Activated T-cell treated with anti-CD3 and anti-CD28 coated beads for 1 hour (primary cell): ENCODE results near the gene HAND2.

Experiments
- DNase-seq: peaks from one replicate; pipeline ENCODE4 v3.0.0-alpha.2; 2020; ENCODE audit warnings: low read depth

The HAND2 gene

DNA sequence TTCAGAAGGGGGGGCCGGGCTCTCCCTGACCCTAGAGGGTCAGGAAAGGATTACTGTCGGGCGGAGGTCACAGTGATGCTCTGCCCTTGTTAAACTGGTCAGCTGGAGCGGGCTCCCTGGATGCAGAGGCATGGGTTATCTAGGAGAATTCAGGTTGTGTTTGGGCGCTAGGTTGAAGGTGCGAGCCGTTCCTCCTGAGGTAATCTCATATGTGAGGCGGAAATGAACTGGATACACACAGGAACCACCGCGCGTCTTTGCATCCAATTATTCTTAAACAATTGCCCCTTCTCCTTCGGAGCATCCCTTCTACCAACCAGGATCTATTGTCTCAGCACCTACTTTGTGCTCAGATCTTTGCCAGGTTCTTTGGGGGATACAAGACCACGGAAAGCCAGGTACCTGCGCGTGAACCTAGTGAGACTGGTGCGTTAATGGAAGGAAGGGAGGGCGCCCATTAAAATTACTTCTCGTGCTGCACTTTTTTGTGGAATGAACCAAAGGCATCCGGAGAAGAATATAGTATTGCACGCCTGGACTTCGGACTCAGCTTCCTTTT lies 28.4 kb downstream of the HAND2 start:
- DNase-seq: no peak

DNA sequence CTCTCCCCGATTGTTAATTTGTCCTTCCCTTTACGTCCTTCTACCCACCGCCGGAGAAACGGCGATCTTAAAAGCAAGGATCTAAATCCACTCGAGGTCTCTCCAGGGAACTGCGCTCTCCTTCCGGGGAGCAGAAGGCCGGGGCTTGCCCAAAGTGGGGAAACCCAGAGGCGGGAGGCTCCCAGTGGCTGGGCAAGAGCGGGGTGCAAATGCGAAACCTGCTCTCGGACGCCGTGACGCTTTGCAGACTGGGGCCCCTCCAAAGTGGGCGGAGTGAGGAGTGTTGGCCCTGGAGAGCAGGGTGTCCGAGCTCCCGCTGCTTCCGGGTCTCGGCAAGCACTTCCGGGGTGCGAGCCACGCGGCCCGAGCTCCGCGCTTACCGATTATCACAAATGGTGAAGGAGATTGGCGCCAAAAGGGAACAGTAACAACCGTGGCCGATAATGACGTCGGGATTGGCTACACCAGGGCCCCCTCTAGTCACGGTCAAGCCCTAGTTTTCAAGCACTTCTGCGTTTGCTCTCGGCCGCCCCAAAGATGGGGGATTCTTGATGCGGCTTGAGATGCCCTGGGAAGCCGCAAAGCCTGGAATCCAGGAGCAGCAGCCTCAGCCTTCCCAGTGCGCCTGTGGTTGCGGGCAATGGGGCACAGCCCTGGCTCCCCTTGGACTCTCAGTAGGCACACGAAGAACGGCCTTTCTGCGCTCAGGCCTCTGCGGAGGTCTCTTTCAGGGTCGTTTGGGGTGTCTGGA lies 29.0 kb downstream of the HAND2 start:
- no peak for DNase-seq

DNA sequence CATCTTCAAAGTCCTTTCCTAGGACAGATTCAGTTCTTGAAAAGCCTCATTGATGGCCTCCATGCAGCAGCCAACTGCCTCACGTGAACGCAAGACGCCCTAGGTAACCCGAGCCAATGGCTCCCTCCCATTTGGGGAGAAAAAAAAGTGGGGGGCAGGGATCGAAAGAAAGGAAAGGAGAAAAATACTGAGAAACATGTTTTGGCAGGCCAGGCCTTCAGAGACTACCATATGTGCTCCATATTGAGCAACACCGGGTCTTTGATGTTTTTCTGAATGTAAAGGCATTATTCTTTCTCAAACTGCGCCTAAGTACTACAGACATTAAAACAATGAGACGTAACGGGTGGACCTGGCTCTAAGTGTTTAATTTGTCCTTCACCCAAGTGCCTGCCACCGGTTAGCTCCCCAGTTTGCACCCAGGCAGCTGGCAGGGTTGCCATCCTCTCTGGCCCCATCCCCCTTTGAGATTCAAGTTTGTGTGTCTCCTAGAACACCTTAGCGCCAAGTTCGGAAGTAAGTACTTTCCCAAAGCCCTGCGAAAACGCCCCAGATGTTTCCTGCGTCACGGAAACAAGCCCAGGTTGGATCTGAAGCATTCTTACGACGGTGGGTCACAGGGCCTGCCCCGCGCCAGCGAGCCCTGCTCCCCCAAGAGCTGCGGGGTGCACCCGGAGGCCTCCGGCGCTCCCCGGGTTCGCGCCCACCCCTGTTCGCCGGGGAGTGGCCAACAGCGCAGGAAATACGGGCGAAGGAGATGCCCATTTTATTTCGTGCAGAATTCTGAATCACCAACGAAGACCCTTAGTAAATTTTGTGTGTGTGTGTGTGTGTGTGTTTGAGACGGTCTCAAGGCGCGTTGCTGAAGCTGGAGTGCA lies 30.1 kb downstream of the HAND2 start:
- DNase-seq: no peak

DNA sequence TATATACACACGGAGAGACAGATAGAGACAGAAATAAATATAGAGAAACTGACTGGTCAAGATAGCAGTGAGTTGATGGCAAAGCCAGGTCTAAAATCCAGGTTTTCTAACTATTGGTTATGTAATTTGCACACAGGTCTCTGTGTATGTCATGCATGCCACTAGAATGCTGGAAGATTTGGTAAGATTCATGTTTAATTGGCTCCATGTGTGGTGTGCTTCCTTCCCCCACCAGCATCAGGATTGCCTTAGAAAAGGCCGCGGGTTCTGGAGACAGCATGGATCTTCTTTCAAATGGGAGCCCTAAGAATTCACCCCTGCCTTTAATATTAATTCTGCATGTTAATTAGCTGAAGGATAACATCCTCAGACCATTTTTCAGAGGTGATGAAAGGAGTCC lies 31.3 kb downstream of the HAND2 start:
- no peak for DNase-seq

DNA sequence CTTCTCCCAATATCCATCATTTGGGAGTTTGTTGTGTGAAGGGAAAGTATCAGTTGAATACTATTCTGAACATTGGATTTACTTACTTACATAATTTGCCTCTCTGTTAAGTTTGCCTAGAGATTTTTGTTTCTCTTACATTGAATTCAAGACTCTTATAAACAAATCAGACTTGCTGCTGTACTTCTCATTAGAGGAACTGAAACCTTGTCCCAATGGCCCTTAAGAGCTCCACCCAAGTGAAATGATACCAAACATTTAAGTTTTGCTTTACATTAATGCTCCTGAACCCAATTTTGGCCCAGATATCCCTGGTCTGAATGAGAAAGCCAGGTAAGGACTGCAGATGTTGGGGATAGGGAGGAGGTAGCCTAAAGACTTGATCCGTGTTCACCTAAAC lies 32.0 kb downstream of the HAND2 start:
- no peak for DNase-seq

DNA sequence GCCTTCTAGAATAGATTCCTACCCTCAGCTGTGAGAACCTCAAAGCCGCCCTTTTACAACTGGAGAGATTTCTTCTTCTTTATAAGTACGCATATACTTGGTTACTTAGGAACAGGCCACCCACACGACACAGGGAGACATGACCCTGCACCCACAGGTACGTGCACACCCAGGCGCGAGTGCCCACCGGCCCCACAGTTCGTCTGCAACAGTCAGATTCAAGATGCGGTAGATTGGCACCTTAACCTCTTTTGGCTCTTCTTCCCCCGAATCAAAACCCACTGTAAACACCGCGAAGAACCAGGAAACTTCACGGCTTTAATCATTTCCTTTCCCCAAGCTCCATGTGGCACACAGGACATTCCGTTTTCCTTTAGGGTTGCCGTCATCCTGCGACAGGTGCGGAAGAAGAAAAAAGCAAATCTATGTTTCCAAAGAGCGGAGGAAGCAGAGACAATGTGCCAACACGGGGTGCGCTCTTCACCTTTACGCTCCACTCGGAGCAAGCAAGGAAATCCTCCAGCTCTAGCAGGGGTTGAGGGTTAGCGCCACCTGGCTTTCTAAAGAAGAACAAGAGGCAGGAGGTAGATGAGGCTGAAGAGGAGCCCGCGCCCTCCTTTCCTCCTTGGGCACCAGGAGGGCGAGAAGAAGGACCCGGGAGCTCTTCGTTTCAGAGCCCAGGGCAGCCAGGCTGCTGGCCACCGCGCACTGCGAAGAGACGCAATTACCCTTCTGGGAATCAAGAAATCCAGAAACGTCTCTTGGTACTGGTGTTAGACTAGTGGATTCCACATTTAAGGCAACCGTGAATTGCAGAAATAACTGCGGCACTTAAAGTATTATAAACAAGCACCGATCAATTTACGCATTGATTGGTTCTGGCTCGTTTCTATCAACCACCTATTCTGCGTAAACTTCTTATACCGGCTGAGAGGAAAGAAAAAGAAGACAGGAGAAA lies 35.7 kb downstream of the HAND2 start:
- peak; percentile 29 for DNase-seq

DNA sequence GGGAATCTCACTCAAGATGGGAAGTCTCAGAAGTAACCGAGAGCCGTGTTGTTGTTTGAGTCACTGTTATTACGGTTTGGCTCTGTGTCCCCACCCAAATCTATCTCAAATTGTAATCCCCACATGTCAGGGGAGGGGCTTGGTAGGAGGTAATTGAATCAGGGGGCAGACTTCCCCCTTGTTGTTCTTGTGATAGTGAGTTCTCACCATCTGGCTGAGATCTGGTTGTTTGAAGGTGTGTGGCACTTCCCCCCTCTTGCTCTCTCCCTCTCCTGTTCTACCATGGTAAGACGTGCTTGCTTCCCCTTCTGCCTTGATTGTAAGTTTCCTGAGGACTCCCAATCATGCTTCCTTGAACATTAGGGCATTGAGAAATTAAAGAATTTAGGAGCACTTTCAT lies 37.0 kb downstream of the HAND2 start:
- no peak for DNase-seq

DNA sequence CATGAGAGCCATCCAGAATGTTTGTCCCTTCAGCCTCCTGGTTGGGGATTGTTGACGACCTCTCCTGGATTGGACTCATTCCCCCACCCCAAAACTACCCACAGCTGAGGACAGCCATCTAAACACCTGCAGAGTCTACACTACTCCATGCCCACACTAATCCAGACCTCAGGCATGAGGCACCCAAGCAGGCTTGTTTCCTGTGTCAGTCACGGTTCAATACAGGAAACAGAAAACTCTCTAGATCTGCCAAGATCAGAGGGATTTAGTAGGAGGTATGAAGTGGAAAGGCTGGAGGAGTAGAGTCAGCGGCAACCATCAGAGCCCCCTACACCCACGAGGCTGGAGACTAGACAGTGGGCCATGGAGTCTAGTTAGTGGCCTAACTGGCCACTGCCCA lies 37.7 kb downstream of the HAND2 start:
- no peak for DNase-seq

DNA sequence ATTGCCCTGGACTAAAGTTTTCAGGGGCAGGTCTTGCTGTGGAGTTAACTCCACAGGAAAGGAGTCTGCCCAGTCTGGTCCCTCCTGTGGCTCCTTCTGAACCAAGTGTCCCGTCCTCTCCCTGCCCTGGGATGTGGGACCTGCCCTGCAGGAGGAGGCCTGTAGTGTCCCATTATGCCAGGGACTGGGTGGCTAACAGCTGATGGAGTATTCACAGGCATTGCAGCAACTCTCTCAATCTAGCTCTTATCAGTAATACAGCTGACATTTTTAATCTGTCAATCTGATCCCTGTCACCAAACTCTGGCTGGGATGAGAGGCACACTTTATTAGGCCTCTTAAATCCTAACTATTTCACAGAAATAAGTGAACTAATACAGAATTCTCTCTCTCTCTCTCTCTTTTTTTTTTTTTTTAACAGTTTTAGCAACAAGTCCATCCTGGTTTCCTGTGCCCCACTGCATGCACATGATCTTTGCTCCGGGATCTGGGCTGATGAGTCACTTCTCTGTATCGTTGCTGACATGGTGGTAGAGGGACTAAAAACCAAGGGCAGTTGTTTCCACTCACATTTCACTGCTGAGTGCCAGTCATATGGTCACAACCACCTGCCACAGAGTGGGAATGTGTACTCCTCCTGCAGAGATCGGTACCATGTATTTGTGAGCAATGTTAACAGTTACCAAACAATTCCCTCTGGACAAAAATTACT lies 39.1 kb downstream of the HAND2 start:
- no peak for DNase-seq

DNA sequence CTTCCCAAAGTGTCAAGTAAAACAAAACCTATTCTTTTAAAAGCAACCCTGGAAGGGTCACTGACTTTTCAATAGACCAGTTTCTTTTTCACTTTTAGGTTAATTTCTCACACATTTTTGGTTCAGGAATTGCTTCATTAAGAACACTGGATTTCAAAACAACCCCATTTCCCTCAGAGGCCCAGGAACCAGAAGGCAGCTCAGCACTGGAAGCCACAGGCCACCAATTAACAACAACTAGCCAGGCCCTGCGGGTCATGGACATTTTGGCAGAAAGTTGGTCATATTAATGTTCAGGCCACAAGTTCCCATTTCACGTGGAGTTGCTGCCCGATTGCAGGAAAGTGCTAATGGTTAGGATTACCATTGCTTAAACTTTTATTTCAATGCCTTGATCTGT lies 39.8 kb downstream of the HAND2 start:
- DNase-seq: no peak

DNA sequence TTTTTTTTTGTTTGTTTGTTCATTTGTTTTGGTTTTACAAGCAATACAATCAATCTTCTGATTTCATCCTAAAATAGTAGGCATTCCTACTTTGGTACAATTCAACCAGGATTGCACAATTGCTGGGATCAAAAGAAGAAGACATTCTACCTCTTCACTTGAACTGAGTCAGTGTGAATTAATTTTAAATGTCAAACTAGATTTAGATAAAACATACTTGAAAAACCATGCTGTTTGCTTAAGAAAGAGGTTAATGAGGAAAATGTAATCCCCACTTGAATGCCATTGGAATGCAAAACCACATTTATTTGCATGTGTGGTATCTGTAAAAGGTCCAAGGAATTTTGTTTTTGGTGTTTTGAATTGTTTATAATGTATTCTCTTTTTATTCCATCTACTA lies 40.5 kb downstream of the HAND2 start:
- no peak for DNase-seq

DNA sequence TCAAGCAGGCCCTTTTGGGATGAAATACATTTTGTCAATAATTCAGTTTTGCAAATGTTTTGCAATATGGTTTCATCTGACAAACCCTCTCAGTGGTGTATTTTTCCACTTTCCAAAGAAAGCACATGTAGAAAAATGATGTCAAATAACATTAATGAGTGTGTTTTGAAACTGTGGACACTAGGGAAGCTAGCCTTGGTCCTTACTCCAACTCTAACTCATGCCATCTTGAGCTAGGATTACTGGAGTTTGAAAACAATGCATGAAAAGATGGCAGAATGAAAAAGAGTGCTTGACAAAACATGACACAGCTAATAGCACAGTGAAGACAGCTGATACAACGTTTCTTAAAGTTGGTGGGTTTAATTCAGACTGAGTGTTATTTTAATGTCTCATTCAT lies 41.4 kb downstream of the HAND2 start:
- DNase-seq: no peak

DNA sequence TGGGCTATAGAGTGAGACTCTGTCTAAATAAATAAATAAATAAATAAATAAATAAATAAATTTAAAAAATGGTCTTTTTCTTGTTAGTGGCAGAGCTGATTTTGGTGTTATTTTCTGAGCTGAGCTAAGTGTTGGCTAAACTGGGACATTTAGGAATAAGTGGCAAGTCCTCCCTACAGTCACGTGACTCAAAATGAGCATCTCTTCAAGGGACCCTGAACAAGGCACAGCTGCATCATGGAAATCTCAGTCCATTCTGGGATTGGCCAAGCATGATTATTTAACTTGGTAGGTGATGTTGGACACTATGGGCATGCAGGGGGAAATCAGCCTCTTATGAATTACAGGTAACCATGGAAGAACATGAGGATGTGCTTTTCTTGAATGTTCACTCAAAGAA lies 42.0 kb downstream of the HAND2 start:
- DNase-seq: no peak

DNA sequence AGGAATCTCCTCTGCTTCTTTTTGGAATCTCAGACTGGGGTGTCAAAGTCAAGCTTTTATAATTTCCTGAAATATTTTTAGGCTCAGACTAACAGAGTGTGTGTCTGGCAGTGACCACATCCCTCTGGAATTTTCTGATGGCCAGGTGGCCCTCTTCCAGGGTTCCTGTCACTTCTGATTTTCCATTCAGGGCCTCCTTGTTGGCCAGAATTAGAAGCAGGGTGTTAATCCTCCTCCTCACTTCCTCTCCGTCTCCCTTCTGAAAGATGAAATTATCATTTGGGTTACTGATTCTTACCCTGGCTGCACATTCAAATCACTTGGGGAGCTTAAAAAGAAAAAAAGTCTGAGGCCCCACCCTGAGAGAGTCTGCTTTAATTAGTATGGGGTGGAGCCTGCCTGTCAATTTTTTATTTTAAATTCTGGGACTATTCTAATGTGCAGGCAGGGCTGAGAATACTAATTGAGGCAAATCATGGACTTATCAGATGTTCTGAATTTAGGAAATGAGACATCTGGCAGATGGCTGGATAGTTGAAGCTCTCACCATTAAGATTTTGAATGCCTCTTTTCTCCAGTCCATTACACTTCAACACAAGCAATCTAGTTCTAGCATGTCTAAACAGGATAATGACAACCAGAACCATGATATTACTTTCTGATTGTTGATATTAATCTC lies 43.2 kb downstream of the HAND2 start:
- DNase-seq: no peak

DNA sequence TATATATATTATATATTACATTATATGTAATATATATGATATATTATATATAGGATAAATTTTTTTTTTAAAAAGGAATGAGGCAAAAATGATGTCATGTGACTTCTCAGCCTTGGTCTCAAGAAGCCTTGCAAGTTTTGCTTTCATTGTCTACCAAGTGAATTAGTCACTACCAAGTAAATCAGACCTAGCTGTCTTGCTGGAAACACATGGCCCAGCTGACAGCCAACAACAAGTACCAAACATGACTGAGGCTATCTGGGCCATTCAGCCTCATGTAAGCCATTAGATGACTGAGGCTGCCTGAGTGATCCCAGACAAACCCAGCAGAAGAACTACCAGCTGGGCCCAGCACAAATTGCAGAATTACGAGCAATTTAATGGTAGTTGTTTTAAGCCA lies 44.9 kb downstream of the HAND2 start:
- no peak for DNase-seq

DNA sequence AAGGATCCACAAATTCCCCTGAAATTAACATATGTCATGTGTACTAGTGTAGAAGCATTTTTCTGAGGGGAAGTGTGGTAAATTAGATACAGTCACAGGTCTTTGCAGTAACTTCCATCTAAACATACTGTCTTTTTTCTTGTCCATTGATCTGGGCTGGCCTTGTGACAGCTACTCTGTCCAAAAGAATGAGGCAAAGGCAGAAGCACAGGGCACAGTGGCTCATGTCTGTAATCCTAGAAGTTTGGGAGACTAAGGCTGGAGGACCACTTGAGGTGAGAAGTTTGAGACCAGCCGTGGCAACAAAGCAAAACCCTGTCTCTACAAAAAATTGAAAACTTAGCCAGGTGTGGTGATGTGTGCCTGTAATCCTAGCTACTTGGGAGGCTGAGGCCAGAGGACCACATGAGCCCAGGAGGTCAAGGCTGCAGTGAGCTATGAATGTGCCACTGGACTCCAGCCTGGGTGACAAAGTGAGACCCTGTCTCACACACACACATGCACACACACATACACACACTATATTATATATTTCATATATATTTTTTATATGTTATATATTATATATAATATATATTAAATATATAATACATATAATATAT lies 47.6 kb downstream of the HAND2 start:
- no peak for DNase-seq

DNA sequence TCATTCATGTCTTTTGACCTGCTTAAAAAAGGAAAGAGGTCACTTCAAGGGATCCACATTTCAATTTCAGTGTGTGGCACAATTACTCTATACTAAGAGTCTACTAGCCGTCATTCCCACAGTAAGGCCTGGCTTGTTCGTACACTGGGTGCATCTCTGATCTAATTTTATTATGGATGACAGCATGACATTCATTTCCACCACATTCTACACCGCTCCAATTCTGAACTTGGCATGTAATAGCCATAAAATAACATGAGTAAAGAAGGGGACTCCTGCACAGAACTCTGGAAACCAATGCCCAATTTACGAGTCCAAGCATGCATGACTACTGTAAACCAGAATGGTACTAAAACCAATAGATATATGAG lies 51.1 kb downstream of the HAND2 start:
- DNase-seq: no peak

DNA sequence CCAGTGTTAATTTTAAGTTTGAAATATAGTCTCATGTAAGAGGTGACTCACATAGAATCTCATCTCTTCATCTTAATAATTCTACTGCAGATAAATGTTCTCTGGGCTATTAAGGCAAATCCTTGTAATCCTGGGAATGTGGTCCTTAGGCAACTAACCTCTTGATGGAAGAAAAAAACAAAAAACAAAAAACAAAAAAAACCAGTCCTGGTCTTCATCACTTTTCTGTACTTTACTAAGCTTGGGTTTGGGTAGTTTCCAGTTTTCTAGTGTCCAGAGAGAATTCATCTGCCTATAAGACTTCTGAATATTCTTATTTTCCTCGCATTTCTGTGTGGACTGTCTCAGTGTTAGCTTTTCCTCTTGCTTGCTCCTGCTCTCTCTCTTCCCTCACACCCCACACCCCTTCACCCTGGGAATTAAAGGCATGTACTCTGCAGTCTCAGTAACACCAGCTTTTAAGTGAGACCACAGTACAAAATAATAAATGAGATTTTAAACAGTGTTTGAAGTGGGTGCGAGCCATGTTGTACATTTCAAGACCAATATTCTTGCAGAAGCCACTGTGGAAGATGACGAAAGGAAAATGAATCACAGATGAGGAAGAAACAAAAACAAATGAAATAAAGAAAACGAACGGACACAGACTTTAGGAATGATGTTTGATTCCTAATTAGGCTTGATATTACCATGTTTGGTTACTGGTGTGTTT lies 51.7 kb downstream of the HAND2 start:
- DNase-seq: no peak

DNA sequence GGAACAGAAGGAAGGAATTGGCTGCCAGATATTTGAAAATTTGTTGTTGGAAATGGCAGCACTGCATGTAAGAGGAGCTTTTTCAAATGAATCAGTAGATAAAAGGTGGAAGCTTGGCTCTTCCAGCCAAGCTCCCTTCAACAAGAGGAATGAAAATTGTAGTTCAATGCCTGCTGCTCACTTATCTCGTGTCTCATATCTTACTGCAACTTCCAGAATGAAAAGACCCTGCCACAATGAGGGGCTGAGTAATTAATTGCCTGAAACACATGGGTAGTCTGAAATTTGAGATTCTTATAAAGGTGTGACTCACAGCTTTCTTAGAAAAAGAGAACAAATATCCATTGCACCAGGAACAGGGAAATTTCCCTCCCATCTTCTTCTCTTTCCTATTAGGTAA lies 53.0 kb downstream of the HAND2 start:
- DNase-seq: no peak
